Measurements from ENCODE around the gene ERCC2. TPM values are rescaled to one million over a fixed set of nuclear protein-coding genes. Genes with fewer than 3 reads are reported as not detected.

Gene ERCC2
- polyA plus RNA-seq, 4 donors: 3.4 to 20.3 (median 7.9) TPM

DNA sequence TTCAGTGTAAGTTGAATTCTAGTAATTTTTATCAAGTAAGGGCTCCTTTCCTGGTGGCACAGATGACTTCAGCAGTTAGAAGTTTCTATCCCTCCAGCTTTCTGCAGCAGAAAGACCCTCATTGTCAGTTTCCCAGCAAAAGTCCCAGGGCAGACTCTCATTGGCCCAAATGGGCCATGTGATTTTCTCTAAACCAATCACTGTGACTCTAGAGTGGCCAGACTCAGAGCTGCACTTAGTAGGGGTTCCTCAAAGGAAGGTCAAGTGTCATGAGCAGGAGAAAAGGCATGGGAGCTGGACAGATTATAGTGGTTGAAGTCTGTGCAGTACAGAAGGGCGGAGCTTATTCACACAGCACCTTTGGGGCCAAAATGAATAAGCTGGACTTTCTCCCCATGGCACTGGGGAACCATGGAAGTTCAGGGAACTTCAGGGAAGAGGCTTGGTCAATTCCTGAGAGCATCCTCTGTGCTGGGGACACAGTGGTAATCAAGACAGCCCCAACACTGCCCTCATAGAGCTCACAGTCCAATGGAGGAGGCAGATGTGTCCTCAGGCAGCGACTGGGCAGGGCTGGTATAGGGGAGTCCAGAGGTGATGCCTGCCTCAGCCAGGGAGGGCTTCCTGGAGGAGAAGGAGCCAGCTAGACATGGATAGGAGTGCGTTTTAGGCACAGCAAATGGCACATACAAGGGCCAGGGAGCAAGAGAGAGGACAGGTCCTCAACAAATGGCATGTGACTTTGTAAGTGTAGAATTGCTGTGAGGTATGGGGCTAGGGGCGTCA lies 66.0 kb downstream of the ERCC2 start:
- Histone ChIP-seq H3K27me3 (ENCODE audit: control insufficient read depth in 3 of 3, insufficient read depth in 3 of 3, low read length in 3 of 3) (no peaks in the 10 kb centered on the region), H3K27ac (ENCODE audit: low read depth in 1 of 3, low read length in 2 of 3) (no peak overlapping the region), H3K4me1 (ENCODE audit: control insufficient read depth in 3 of 3, insufficient read depth in 2 of 3, low read depth in 1 of 3, low read length in 2 of 3) (no peaks in the 10 kb centered on the region), H3K9me3 (ENCODE audit: control insufficient read depth in 2 of 2, insufficient read depth in 1 of 2, low read depth in 1 of 2, low read length in 1 of 2) (no peaks in the 10 kb centered on the region), H3K36me3 (ENCODE audit: control insufficient read depth in 3 of 3, insufficient read depth in 2 of 3, low read depth in 1 of 3, low read length in 3 of 3) (peaks cover 0 to 23% (median 0%) of the 10 kb centered on the region in 3 donors), H3K4me3 (ENCODE audit: low read depth in 1 of 3, low read length in 3 of 3) (no peak overlapping the region)
- FAIRE-seq: no peak
- WGBS, 3 donors: 67 to 74% (median 70%) methylated on average over 4 of the region's 4 CpGs
- no peak for DNase-seq

DNA sequence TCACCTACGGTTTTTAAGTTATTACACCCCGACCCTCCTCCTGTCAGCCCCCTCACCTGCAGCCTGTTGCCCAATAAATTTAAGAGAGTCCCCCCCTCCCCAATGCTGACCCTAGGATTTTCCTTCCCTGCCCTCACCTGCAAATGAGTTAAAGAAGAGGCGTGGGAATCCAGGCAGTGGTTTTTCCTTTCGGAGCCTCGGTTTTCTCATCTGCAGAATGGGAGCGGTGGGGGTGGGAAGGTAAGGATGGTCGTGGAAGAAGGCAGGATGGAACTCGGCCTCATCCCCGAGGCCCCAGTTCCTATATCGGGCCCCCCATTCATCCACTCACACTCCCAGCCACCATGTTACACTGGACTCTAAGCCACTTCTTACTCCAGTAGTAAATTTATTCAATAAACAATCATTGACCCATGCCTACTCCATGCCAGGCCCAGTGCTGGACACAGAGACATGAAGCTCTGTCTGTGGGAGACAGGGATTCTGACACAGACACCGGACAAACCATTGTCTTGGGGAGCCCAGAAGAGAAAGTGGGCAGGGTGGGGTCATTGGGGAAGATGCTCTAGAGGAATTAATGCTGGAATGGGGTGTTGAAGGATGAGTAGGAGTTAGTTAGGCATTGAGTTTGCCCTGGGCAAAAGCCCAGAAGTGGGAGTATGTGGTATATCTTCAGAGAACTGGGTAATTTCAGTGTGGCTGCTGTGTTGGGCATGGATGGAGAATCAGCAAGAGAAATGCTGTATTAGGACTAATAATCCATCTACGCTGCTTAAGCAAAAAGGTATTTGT lies 66.9 kb downstream of the ERCC2 start:
- Histone ChIP-seq H3K4me1 (ENCODE audit: control insufficient read depth in 3 of 3, insufficient read depth in 2 of 3, low read depth in 1 of 3, low read length in 2 of 3) (no peaks in the 10 kb centered on the region), H3K27me3 (ENCODE audit: control insufficient read depth in 3 of 3, insufficient read depth in 3 of 3, low read length in 3 of 3) (no peaks in the 10 kb centered on the region), H3K36me3 (ENCODE audit: control insufficient read depth in 3 of 3, insufficient read depth in 2 of 3, low read depth in 1 of 3, low read length in 3 of 3) (peaks cover 0 to 29% (median 0%) of the 10 kb centered on the region in 3 donors), H3K27ac (ENCODE audit: low read depth in 1 of 3, low read length in 2 of 3) (no peak overlapping the region), H3K9me3 (ENCODE audit: control insufficient read depth in 2 of 2, insufficient read depth in 1 of 2, low read depth in 1 of 2, low read length in 1 of 2) (no peaks in the 10 kb centered on the region), H3K4me3 (ENCODE audit: low read depth in 1 of 3, low read length in 3 of 3) (no peak overlapping the region)
- no peak for DNase-seq
- WGBS, 3 donors: 95 to 96% (median 95%) methylated on average over 12 of the region's 12 CpGs
- FAIRE-seq: no peak

DNA sequence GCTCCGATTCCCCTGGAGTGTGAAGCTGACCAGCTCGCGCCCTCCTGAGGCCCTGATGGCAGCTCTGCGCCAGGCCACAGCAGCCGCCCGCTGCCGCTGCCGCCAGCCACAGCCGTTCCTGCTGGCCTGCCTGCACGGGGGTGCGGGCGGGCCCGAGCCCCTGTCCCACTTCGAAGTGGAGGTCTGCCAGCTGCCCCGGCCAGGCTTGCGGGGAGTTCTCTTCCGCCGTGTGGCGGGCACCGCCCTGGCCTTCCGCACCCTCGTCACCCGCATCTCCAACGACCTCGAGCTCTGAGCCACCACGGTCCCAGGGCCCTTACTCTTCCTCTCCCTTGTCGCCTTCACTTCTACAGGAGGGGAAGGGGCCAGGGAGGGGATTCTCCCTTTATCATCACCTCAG lies 68.0 kb downstream of the ERCC2 start:
- Histone ChIP-seq H3K27me3 (ENCODE audit: control insufficient read depth in 3 of 3, insufficient read depth in 3 of 3, low read length in 3 of 3) (no peaks in the 10 kb centered on the region), H3K4me3 (ENCODE audit: low read depth in 1 of 3, low read length in 3 of 3) (no peak overlapping the region), H3K4me1 (ENCODE audit: control insufficient read depth in 3 of 3, insufficient read depth in 2 of 3, low read depth in 1 of 3, low read length in 2 of 3) (no peaks in the 10 kb centered on the region), H3K27ac (ENCODE audit: low read depth in 1 of 3, low read length in 2 of 3) (no peak overlapping the region), H3K36me3 (ENCODE audit: control insufficient read depth in 3 of 3, insufficient read depth in 2 of 3, low read depth in 1 of 3, low read length in 3 of 3) (peaks cover 0 to 35% (median 0%) of the 10 kb centered on the region in 3 donors), H3K9me3 (ENCODE audit: control insufficient read depth in 2 of 2, insufficient read depth in 1 of 2, low read depth in 1 of 2, low read length in 1 of 2) (no peaks in the 10 kb centered on the region)
- FAIRE-seq (no peak), DNase-seq (no peak)
- 92 to 93% (median 93%) methylated on average over 20 to 27 of the region's 27 CpGs for WGBS, 3 donors

Other genes starting within 250 kb of the ERCC2 start
- under 1 TPM in 2 of 4 donors, not detected in 2; 0.09 to 0.13 TPM for gene NKPD1, start 209.6 kb downstream of the ERCC2 start, polyA plus RNA-seq
- 10 to 100 TPM; 38.4 to 67.6 (median 41.7) TPM for gene TRAPPC6A, start 192.3 kb downstream of the ERCC2 start, polyA plus RNA-seq
- 10 to 100 TPM in 1 of 4 donors, 1 to 10 TPM in 3; 3.6 to 12.8 (median 6.4) TPM for gene BLOC1S3, start 191.8 kb downstream of the ERCC2 start, polyA plus RNA-seq
- gene EXOC3L2, start 125.2 kb downstream of the ERCC2 start, polyA plus RNA-seq: 1 to 10 TPM in 3 of 4 donors, under 1 TPM in 1; 0.22 to 2.7 (median 2.1) TPM
- gene MARK4, start 119.3 kb downstream of the ERCC2 start, polyA plus RNA-seq: 10 to 100 TPM in 1 of 4 donors, 1 to 10 TPM in 3; 5.1 to 14.2 (median 7.7) TPM
- 10 to 100 TPM in 2 of 4 donors, 1 to 10 TPM in 1, under 1 TPM in 1; 0.09 to 30.5 (median 14.4) TPM for gene CKM, start 47.7 kb downstream of the ERCC2 start, polyA plus RNA-seq
- under 1 TPM in 1 of 4 donors, not detected in 3; 0.06 TPM for gene KLC3, start 29.8 kb downstream of the ERCC2 start, polyA plus RNA-seq
- 10 to 100 TPM; 12.7 to 30.5 (median 21.3) TPM for gene PPP1R13L, start 34.5 kb upstream of the ERCC2 start, polyA plus RNA-seq
- gene POLR1G, start 36.1 kb upstream of the ERCC2 start, polyA plus RNA-seq: 1 to 10 TPM in 2 of 4 donors, under 1 TPM in 2; 0.27 to 4.1 (median 1.9) TPM
- gene ERCC1, start 53.3 kb upstream of the ERCC2 start, polyA plus RNA-seq: 10 to 100 TPM; 30.3 to 55.0 (median 37.5) TPM
- 10 to 100 TPM in 2 of 4 donors, 1 to 10 TPM in 1, under 1 TPM in 1; 0.89 to 82.1 (median 10.6) TPM for gene FOSB, start 97.4 kb upstream of the ERCC2 start, polyA plus RNA-seq
- 1 to 10 TPM; 1.6 to 9.1 (median 2.7) TPM for gene RTN2, start 126.5 kb upstream of the ERCC2 start, polyA plus RNA-seq
- 1 to 10 TPM in 3 of 4 donors, under 1 TPM in 1; 0.65 to 1.9 (median 1.5) TPM for gene PPM1N, start 127.9 kb upstream of the ERCC2 start, polyA plus RNA-seq
- gene VASP, start 136.9 kb upstream of the ERCC2 start, polyA plus RNA-seq: 100 to 1,000 TPM in 2 of 4 donors, 10 to 100 TPM in 2; 50.4 to 132 (median 111) TPM
- gene OPA3, start 214.2 kb upstream of the ERCC2 start, polyA plus RNA-seq: 1 to 10 TPM; 4.5 to 9.4 (median 6.4) TPM
- 1 to 10 TPM in 1 of 4 donors, under 1 TPM in 3; 0.22 to 3.8 (median 0.51) TPM for gene GPR4, start 231.6 kb upstream of the ERCC2 start, polyA plus RNA-seq